CD8-positive, alpha-beta memory T cell (primary cell): ENCODE results near the gene PHF21A. TPM values are rescaled to one million over a fixed set of nuclear protein-coding genes. Genes with fewer than 3 reads are reported as not detected.

ENCODE experiments used
- CTCF ChIA-PET: fragments of 350-600 bp; sonication (Branson Sonifier 250); formaldehyde crosslinking; loops from one replicate; lab custom pipeline; 2021; ENCODE audit warnings: antibody characterized with exemption; lab: Charles Lee
- POLR2A ChIA-PET: fragments of 350-600 bp; sonication (Branson Sonifier 250); formaldehyde crosslinking; loops from one replicate; lab custom pipeline; 2021; ENCODE audit warnings: antibody characterized with exemption; lab: Charles Lee
- DNase-seq, 5 donors: peaks; one replicate each; pipeline versions ENCODE4 v3.0.0 to v3.0.0-alpha.2; 2020 to 2022; ENCODE audit warnings: mixed read lengths in 1 of 5
- H3K27ac ChIP-seq: one replicate; pipeline ENCODE4 v1.7.0; 2013; ENCODE audit warnings: low read depth, mild to moderate bottlenecking, low read length, moderate library complexity
- H3K27me3 ChIP-seq: 2 replicates; pipeline ENCODE4 v1.7.0; 2013; ENCODE audit warnings: low read length, mild to moderate bottlenecking; ENCODE audit not compliant: insufficient read depth, poor library complexity, severe bottlenecking
- H3K36me3 ChIP-seq: 2 replicates; pipeline ENCODE4 v1.7.0; 2013; ENCODE audit warnings: mild to moderate bottlenecking, low read length, moderate library complexity; ENCODE audit not compliant: insufficient read depth
- H3K4me1 ChIP-seq: 2 replicates; pipeline ENCODE4 v1.7.0; 2013; ENCODE audit warnings: mild to moderate bottlenecking, low read length, moderate library complexity; ENCODE audit not compliant: insufficient read depth
- H3K4me3 ChIP-seq: 2 replicates; pipeline ENCODE4 v1.7.0; 2013; ENCODE audit warnings: mild to moderate bottlenecking, low read length
- H3K9me3 ChIP-seq: 2 replicates; pipeline ENCODE4 v1.7.0; 2013; ENCODE audit warnings: mild to moderate bottlenecking, low read length
- H3K27ac Mint-ChIP-seq, 8 donors: one replicate each; pipeline ENCODE4 v1.8.0; 2020 to 2021; ENCODE audit warnings: mixed read lengths in 8 of 8, mild to moderate bottlenecking in 6 of 8, inconsistent platforms in 3 of 8, moderate library complexity in 3 of 8
- H3K27me3 Mint-ChIP-seq, 2 donors: one replicate each; pipeline ENCODE4 v1.8.0; 2020 to 2021; ENCODE audit warnings: mixed read lengths in 2 of 2, mild to moderate bottlenecking in 1 of 2, moderate library complexity in 1 of 2
- H3K36me3 Mint-ChIP-seq, 3 donors: one replicate each; pipeline ENCODE4 v1.8.0; 2020 to 2021; ENCODE audit warnings: mixed read lengths in 3 of 3, inconsistent platforms in 1 of 3, mild to moderate bottlenecking in 1 of 3
- H3K4me1 Mint-ChIP-seq, 3 donors: one replicate each; pipeline ENCODE4 v1.8.0; 2020 to 2021; ENCODE audit warnings: mixed read lengths in 3 of 3, inconsistent platforms in 1 of 3, mild to moderate bottlenecking in 1 of 3
- H3K4me3 Mint-ChIP-seq, 7 donors: one replicate each; pipeline ENCODE4 v1.8.0; 2020 to 2021; ENCODE audit warnings: mixed read lengths in 7 of 7, mild to moderate bottlenecking in 6 of 7, moderate library complexity in 4 of 7, inconsistent platforms in 2 of 7
- H3K9me3 Mint-ChIP-seq, 5 donors: one replicate each; pipeline ENCODE4 v1.8.0; 2020 to 2022; ENCODE audit warnings: mixed read lengths in 5 of 5, mild to moderate bottlenecking in 3 of 5, moderate library complexity in 2 of 5, inconsistent platforms in 1 of 5
- polyA plus RNA-seq: library from polyadenylated mRNA; unstranded; fragments of 300-500 nt; fragmentation: Illumina TruSeq; gene quantifications from one replicate; pipeline ENCODE4 v1.2.3, GENCODE V29; 2021
- total RNA-seq, 2 experiments: library from RNA; stranded (reverse); gene quantifications; one replicate each; pipeline ENCODE4 v1.2.3, GENCODE V29; 2021

PHF21A gene
- total and polyA plus RNA-seq, 3 experiments from 2014 or later, result 14.1 to 33.5 (median 30.5) TPM

DNA sequence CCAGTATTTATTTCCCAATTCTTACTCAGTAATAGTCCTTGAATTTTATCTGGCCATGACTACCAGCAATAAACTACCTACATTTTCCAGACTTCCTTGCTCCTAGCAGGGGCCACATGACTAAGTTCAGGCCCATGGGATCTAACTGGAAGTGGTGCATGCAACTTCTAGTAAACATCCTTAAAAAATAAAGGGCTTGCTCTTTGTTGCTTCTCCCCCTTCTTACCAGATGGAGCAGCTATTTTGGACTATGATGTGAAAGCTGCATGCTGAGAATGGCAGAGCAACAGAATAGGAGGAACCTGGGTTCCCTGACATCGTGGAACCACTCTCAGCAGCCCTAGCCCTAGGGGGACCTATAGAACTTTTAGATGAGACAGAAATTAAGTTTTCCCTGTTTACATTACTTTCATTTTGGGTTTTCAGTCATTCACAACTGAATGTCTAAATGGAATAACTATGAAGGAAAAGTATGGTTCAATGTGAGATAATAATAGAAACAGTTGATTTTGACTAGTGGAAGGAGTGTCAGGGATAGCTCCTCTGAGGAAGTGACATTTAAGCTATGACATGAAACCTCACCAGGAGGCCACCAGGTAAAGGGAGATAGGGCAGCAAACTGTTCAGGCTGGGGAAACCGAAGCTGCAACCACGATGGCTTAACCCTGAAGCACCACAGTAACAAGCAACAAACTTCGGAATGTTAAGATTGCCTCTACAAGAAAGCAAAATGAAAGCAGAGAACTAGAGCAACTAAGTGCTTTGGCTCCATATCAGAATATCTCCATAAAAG is 48.9 kb downstream of the PHF21A start:
- no peaks in the 10 kb centered on the region for H3K9me3 ChIP-seq
- no peak overlapping the region for H3K27ac ChIP-seq
- peaks cover 7 to 73% (median 20%) of the 10 kb centered on the region in 3 donors for H3K36me3 Mint-ChIP-seq
- H3K27me3 ChIP-seq, result no peaks in the 10 kb centered on the region
- H3K4me3 Mint-ChIP-seq, result no peak overlapping the region
- H3K27me3 Mint-ChIP-seq, result no peaks in the 10 kb centered on the region
- no peaks in the 10 kb centered on the region for H3K9me3 Mint-ChIP-seq
- H3K4me3 ChIP-seq, result no peak overlapping the region
- DNase-seq, result no peak
- ChIA-PET POLR2A (no interaction called here), CTCF (interaction anchor here (1.4 kb wide), 1 partner anchor 13 kb away, joined by 3 read pairs; no protein-coding TSS in a partner anchor)
- peak overlapping the region in 1 of 8 donors; percentile 13 for H3K27ac Mint-ChIP-seq
- H3K4me1 Mint-ChIP-seq, result peaks cover 7 to 22% (median 13%) of the 10 kb centered on the region in 3 donors
- H3K36me3 ChIP-seq, result peaks cover 7% of the 10 kb centered on the region
- no peaks in the 10 kb centered on the region for H3K4me1 ChIP-seq

GRCh38 chr11:46071091-46071490 is 50.2 kb downstream of the PHF21A start:
- Histone ChIP-seq H3K27ac (no peak overlapping the region), H3K4me3 (no peak overlapping the region), H3K27me3 (no peaks in the 10 kb centered on the region), H3K9me3 (no peaks in the 10 kb centered on the region), H3K4me1 (no peaks in the 10 kb centered on the region), H3K36me3 (peaks cover 7% of the 10 kb centered on the region)
- Mint-ChIP-seq H3K27ac (peak overlapping the region in 1 of 8 donors; percentile 27), H3K4me3 (no peak overlapping the region), H3K4me1 (peaks cover 7 to 18% (median 17%) of the 10 kb centered on the region in 3 donors), H3K27me3 (no peaks in the 10 kb centered on the region), H3K36me3 (peaks cover 7 to 70% (median 20%) of the 10 kb centered on the region in 3 donors), H3K9me3 (no peaks in the 10 kb centered on the region)
- no peak for DNase-seq
- POLR2A ChIA-PET, result no interaction called here
- CTCF ChIA-PET, result no interaction called here

GRCh38 chr11:46069595-46069994 is 51.7 kb downstream of the PHF21A start:
- no peaks in the 10 kb centered on the region for H3K27me3 Mint-ChIP-seq
- no peaks in the 10 kb centered on the region for H3K9me3 ChIP-seq
- H3K36me3 Mint-ChIP-seq, result peaks cover 4 to 66% (median 19%) of the 10 kb centered on the region in 3 donors
- no peak overlapping the region for H3K4me3 ChIP-seq
- H3K4me3 Mint-ChIP-seq, result no peak overlapping the region
- DNase-seq, result no peak
- POLR2A ChIA-PET, result no interaction called here
- H3K27ac ChIP-seq, result no peak overlapping the region
- H3K27me3 ChIP-seq, result no peaks in the 10 kb centered on the region
- no peaks in the 10 kb centered on the region for H3K9me3 Mint-ChIP-seq
- H3K4me1 ChIP-seq, result no peaks in the 10 kb centered on the region
- no peaks in the 10 kb centered on the region for H3K36me3 ChIP-seq
- CTCF ChIA-PET, result no interaction called here
- H3K4me1 Mint-ChIP-seq, result peaks cover 9 to 28% (median 27%) of the 10 kb centered on the region in 3 donors
- H3K27ac Mint-ChIP-seq, result no peak overlapping the region

GRCh38 chr11:46066335-46066734 is 54.9 kb downstream of the PHF21A start:
- POLR2A ChIA-PET, result no interaction called here
- Histone ChIP-seq H3K9me3 (no peaks in the 10 kb centered on the region), H3K4me1 (no peaks in the 10 kb centered on the region), H3K4me3 (no peak overlapping the region), H3K27me3 (no peaks in the 10 kb centered on the region), H3K36me3 (no peaks in the 10 kb centered on the region), H3K27ac (no peak overlapping the region)
- CTCF ChIA-PET, result no interaction called here
- peaks cover 0 to 61% (median 22%) of the 10 kb centered on the region in 3 donors for H3K36me3 Mint-ChIP-seq
- no peak overlapping the region for H3K27ac Mint-ChIP-seq
- no peak overlapping the region for H3K4me3 Mint-ChIP-seq
- no peaks in the 10 kb centered on the region for H3K27me3 Mint-ChIP-seq
- DNase-seq, result no peak
- peaks cover 9 to 27% (median 22%) of the 10 kb centered on the region in 3 donors for H3K4me1 Mint-ChIP-seq
- H3K9me3 Mint-ChIP-seq, result no peaks in the 10 kb centered on the region

DNA sequence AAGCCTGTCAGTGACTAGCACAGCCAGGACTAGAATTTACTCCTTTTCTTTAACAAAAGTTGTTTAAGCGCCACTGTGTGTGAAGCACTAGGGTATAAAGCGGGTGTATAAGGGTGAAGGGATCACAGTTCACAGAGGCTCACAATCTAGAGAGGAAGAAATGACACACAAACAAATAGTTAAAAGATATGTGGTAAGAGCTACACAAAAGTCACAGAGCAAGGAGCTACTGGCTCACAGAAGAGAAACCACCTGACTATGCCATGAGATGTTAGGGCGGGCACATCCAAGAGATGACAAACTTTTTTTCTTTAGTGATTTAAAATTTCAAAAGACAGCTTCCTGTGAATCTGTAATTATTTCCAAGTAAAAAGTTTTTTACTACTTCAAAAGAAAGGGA is 55.6 kb downstream of the PHF21A start:
- no peaks in the 10 kb centered on the region for H3K27me3 ChIP-seq
- no peak overlapping the region for H3K4me3 Mint-ChIP-seq
- H3K27ac ChIP-seq, result no peak overlapping the region
- H3K4me1 Mint-ChIP-seq, result peaks cover 9 to 27% (median 26%) of the 10 kb centered on the region in 3 donors
- no peak overlapping the region for H3K4me3 ChIP-seq
- H3K36me3 ChIP-seq, result no peaks in the 10 kb centered on the region
- no peak for DNase-seq
- H3K36me3 Mint-ChIP-seq, result peaks cover 0 to 60% (median 25%) of the 10 kb centered on the region in 3 donors
- peak overlapping the region in 2 of 8 donors; percentile 18 to 36 for H3K27ac Mint-ChIP-seq
- POLR2A ChIA-PET, result no interaction called here
- H3K9me3 Mint-ChIP-seq, result no peaks in the 10 kb centered on the region
- no peaks in the 10 kb centered on the region for H3K9me3 ChIP-seq
- CTCF ChIA-PET, result interaction anchor here (0.8 kb wide), 1 partner anchor 14 kb away, joined by 3 read pairs; no protein-coding TSS in a partner anchor
- no peaks in the 10 kb centered on the region for H3K4me1 ChIP-seq
- no peaks in the 10 kb centered on the region for H3K27me3 Mint-ChIP-seq

DNA sequence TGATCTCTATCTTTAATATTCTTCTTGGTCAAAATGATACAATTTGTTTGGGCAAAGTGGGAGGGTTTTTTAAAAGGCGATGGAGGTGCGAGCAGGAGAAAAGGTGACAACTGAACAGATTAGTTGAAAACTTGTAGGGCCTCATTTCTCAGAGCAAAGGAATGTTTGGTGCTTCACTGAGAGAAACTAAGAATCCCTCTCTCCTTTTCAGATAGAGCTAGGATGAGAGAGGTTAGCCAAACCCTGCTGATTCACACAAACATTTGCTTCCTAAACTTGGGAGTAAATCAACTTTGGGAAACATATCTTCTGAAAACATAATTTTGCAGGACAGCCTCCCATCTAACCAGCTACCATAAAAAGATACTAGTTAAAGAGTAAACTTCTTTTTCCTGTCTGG is 57.0 kb downstream of the PHF21A start:
- Mint-ChIP-seq H3K4me1 (peaks cover 9 to 26% (median 26%) of the 10 kb centered on the region in 3 donors), H3K27me3 (no peaks in the 10 kb centered on the region), H3K9me3 (no peaks in the 10 kb centered on the region), H3K27ac (no peak overlapping the region), H3K36me3 (peaks cover 0 to 54% (median 23%) of the 10 kb centered on the region in 3 donors), H3K4me3 (no peak overlapping the region)
- H3K27ac ChIP-seq, result no peak overlapping the region
- no peak overlapping the region for H3K4me3 ChIP-seq
- H3K36me3 ChIP-seq, result no peaks in the 10 kb centered on the region
- no peaks in the 10 kb centered on the region for H3K27me3 ChIP-seq
- ChIA-PET POLR2A (no interaction called here), CTCF (interaction anchor here (0.7 kb wide), 1 partner anchor 77 kb away, joined by 3 read pairs; no protein-coding TSS in a partner anchor)
- no peaks in the 10 kb centered on the region for H3K9me3 ChIP-seq
- H3K4me1 ChIP-seq, result no peaks in the 10 kb centered on the region
- DNase-seq, result no peak

GRCh38 chr11:46063138-46063537 is 58.1 kb downstream of the PHF21A start:
- peaks cover 9 to 33% (median 24%) of the 10 kb centered on the region in 3 donors for H3K4me1 Mint-ChIP-seq
- POLR2A ChIA-PET, result no interaction called here
- Histone ChIP-seq H3K4me3 (no peak overlapping the region), H3K4me1 (no peaks in the 10 kb centered on the region), H3K36me3 (no peaks in the 10 kb centered on the region), H3K27ac (no peak overlapping the region), H3K9me3 (no peaks in the 10 kb centered on the region), H3K27me3 (no peaks in the 10 kb centered on the region)
- no peaks in the 10 kb centered on the region for H3K27me3 Mint-ChIP-seq
- peaks cover 0 to 45% (median 18%) of the 10 kb centered on the region in 3 donors for H3K36me3 Mint-ChIP-seq
- CTCF ChIA-PET, result no interaction called here
- no peak overlapping the region for H3K4me3 Mint-ChIP-seq
- H3K9me3 Mint-ChIP-seq, result no peaks in the 10 kb centered on the region
- DNase-seq, result no peak
- H3K27ac Mint-ChIP-seq, result no peak overlapping the region

GRCh38 chr11:46060013-46060412 is 61.2 kb downstream of the PHF21A start:
- H3K9me3 ChIP-seq, result no peaks in the 10 kb centered on the region
- H3K36me3 ChIP-seq, result no peaks in the 10 kb centered on the region
- CTCF ChIA-PET, result no interaction called here
- peaks cover 13 to 31% (median 26%) of the 10 kb centered on the region in 3 donors for H3K4me1 Mint-ChIP-seq
- DNase-seq, result no peak
- no peak overlapping the region for H3K4me3 ChIP-seq
- POLR2A ChIA-PET, result no interaction called here
- H3K27me3 Mint-ChIP-seq, result no peaks in the 10 kb centered on the region
- H3K27me3 ChIP-seq, result no peaks in the 10 kb centered on the region
- H3K27ac Mint-ChIP-seq, result no peak overlapping the region
- peaks cover 0 to 32% (median 16%) of the 10 kb centered on the region in 3 donors for H3K36me3 Mint-ChIP-seq
- H3K4me3 Mint-ChIP-seq, result no peak overlapping the region
- H3K9me3 Mint-ChIP-seq, result no peaks in the 10 kb centered on the region
- no peaks in the 10 kb centered on the region for H3K4me1 ChIP-seq
- H3K27ac ChIP-seq, result no peak overlapping the region
